Central memory CD8-positive, alpha-beta T cell (primary cell): ENCODE results near the gene CDK12.

Experiments
- ATAC-seq: fragments of 150-1000 bp; cut with Tn5 transposase; replicated peaks from 2 replicates; pipeline ENCODE4 v1.10.0; 2022; ENCODE audit warnings: mild to moderate bottlenecking, moderate FRiP score, moderate number of reproducible peaks; ENCODE audit not compliant: poor library complexity, severe bottlenecking; ENCODE audit errors: extremely low read depth
- DNase-seq, 2 donors: peaks; one replicate each; pipeline ENCODE4 v3.0.0; 2021; ENCODE audit warnings: low spot score in 2 of 2
- H3K27ac Mint-ChIP-seq: one replicate; pipeline ENCODE4 v1.8.0; 2022; ENCODE audit warnings: low read depth, mild to moderate bottlenecking, moderate library complexity, mixed read lengths
- H3K27me3 Mint-ChIP-seq: one replicate; pipeline ENCODE4 v1.8.0; 2022; ENCODE audit warnings: mixed read lengths
- H3K36me3 Mint-ChIP-seq: one replicate; pipeline ENCODE4 v1.8.0; 2022; ENCODE audit warnings: mild to moderate bottlenecking, moderate library complexity, mixed read lengths; ENCODE audit not compliant: insufficient read depth
- H3K4me1 Mint-ChIP-seq: one replicate; pipeline ENCODE4 v1.8.0; 2022; ENCODE audit warnings: mixed read lengths
- H3K4me3 Mint-ChIP-seq: one replicate; pipeline ENCODE4 v1.8.0; 2022; ENCODE audit warnings: mild to moderate bottlenecking, moderate library complexity, mixed read lengths
- H3K9me3 Mint-ChIP-seq: one replicate; pipeline ENCODE4 v1.8.0; 2022; ENCODE audit warnings: mixed read lengths

Gene CDK12

DNA sequence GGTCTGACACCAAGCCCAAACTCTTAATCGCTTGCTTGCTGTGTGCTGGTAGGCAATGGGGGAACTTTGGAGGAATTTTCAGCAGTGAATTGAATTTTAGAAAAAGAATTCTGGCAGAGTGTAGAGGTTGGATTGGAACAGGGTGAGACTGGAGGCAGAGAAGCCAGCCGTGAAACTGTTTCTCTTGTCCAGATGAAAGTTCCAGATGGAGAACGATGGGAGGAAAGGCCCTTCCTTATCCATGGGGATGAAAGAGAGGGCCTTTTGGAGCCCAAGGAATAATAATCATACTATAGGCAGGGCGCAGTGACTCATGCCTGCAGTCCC, 120.4 kb downstream of the CDK12 start:
- no peaks in the 10 kb centered on the region for H3K36me3 Mint-ChIP-seq
- no peak overlapping the region for H3K27ac Mint-ChIP-seq
- no peaks in the 10 kb centered on the region for H3K4me1 Mint-ChIP-seq
- H3K27me3 Mint-ChIP-seq = no peaks in the 10 kb centered on the region
- H3K4me3 Mint-ChIP-seq = no peak overlapping the region
- ATAC-seq = no peak
- no peak for DNase-seq
- no peaks in the 10 kb centered on the region for H3K9me3 Mint-ChIP-seq

- Mint-ChIP-seq H3K4me1 (no peaks in the 10 kb centered on the region), H3K27me3 (no peaks in the 10 kb centered on the region), H3K4me3 (no peak overlapping the region), H3K27ac (no peak overlapping the region), H3K9me3 (no peaks in the 10 kb centered on the region), H3K36me3 (no peaks in the 10 kb centered on the region)
- no peak for DNase-seq
- ATAC-seq = no peak
Observed at GRCh38 chr17:39582658-39583057, 121.4 kb downstream of the CDK12 start.
